Measurements from ENCODE around the gene CYP4F12. TPM values are rescaled to one million over a fixed set of nuclear protein-coding genes. Genes with fewer than 3 reads are reported as not detected.
"Not testable (repeated sequence)": the region's sequence is repeated elsewhere in the genome, so short reads cannot be mapped to it uniquely, and the experiment has no call there.

CYP4F12 gene
- total RNA-seq, 1 experiment from 2014 or later, result not detected

GRCh38 chr19:15644066-15644741 lies 28.7 kb upstream of the CYP4F12 start:
- no peak overlapping the region for H3K9ac ChIP-seq (ENCODE audit: low read length)
- no peak overlapping the region for H3K4me3 ChIP-seq (ENCODE audit: low read length)
- no peak overlapping the region for H3K4me2 ChIP-seq (ENCODE audit: low read depth, low read length, poor library complexity, severe bottlenecking)
- no peak for DNase-seq
- H3K9me3 ChIP-seq (ENCODE audit: low read length), result no peaks in the 10 kb centered on the region
- H3K36me3 ChIP-seq (ENCODE audit: insufficient read depth, low read length), result no peaks in the 10 kb centered on the region
- no peaks in the 10 kb centered on the region for H3K27me3 ChIP-seq (ENCODE audit: low read length)
- H3K27ac ChIP-seq (ENCODE audit: low read length), result no peak overlapping the region
- H2AFZ ChIP-seq (ENCODE audit: low read length), result no peak overlapping the region
- no peaks in the 10 kb centered on the region for H4K20me1 ChIP-seq (ENCODE audit: insufficient read depth, low read depth, low read length)
- H3K4me1 ChIP-seq (ENCODE audit: low read length), result no peaks in the 10 kb centered on the region
- H3K79me2 ChIP-seq (ENCODE audit: low read length), result no peaks in the 10 kb centered on the region
- H3K9me2 ChIP-seq (replicated peaks; ENCODE audit: insufficient read depth, low read length), result no peaks in the 10 kb centered on the region

GRCh38 chr19:15644816-15645215 lies 28.1 kb upstream of the CYP4F12 start:
- H3K79me2 ChIP-seq (ENCODE audit: low read length), result no peaks in the 10 kb centered on the region
- no peak overlapping the region for H3K4me2 ChIP-seq (ENCODE audit: low read depth, low read length, poor library complexity, severe bottlenecking)
- H4K20me1 ChIP-seq (ENCODE audit: insufficient read depth, low read depth, low read length), result no peaks in the 10 kb centered on the region
- H3K27me3 ChIP-seq (ENCODE audit: low read length), result no peaks in the 10 kb centered on the region
- H3K4me1 ChIP-seq (ENCODE audit: low read length), result no peaks in the 10 kb centered on the region
- DNase-seq, result no peak
- no peaks in the 10 kb centered on the region for H3K9me2 ChIP-seq (replicated peaks; ENCODE audit: insufficient read depth, low read length)
- no peak overlapping the region for H3K9ac ChIP-seq (ENCODE audit: low read length)
- no peaks in the 10 kb centered on the region for H3K36me3 ChIP-seq (ENCODE audit: insufficient read depth, low read length)
- no peak overlapping the region for H3K27ac ChIP-seq (ENCODE audit: low read length)
- H3K9me3 ChIP-seq (ENCODE audit: low read length), result no peaks in the 10 kb centered on the region
- H2AFZ ChIP-seq (ENCODE audit: low read length), result no peak overlapping the region
- H3K4me3 ChIP-seq (ENCODE audit: low read length), result no peak overlapping the region

- Histone ChIP-seq H3K9me2 (replicated peaks; ENCODE audit: insufficient read depth, low read length) (no peaks in the 10 kb centered on the region), H3K4me2 (ENCODE audit: low read depth, low read length, poor library complexity, severe bottlenecking) (no peak overlapping the region), H3K9me3 (ENCODE audit: low read length) (no peaks in the 10 kb centered on the region), H4K20me1 (ENCODE audit: insufficient read depth, low read depth, low read length) (no peaks in the 10 kb centered on the region), H2AFZ (ENCODE audit: low read length) (no peak overlapping the region), H3K27me3 (ENCODE audit: low read length) (no peaks in the 10 kb centered on the region), H3K79me2 (ENCODE audit: low read length) (no peaks in the 10 kb centered on the region), H3K9ac (ENCODE audit: low read length) (no peak overlapping the region), H3K36me3 (ENCODE audit: insufficient read depth, low read length) (no peaks in the 10 kb centered on the region), H3K4me1 (ENCODE audit: low read length) (no peaks in the 10 kb centered on the region), H3K27ac (ENCODE audit: low read length) (no peak overlapping the region), H3K4me3 (ENCODE audit: low read length) (no peak overlapping the region)
- no peak for DNase-seq
Observed at GRCh38 chr19:15649526-15649925, 23.4 kb upstream of the CYP4F12 start.

GRCh38 chr19:15650123-15650522 lies 22.8 kb upstream of the CYP4F12 start:
- not testable (repeated sequence) for H4K20me1 ChIP-seq (ENCODE audit: insufficient read depth, low read depth, low read length); H3K4me1 ChIP-seq (ENCODE audit: low read length); H3K9me2 ChIP-seq (replicated peaks; ENCODE audit: insufficient read depth, low read length); H3K9ac ChIP-seq (ENCODE audit: low read length); H3K9me3 ChIP-seq (ENCODE audit: low read length); DNase-seq; H2AFZ ChIP-seq (ENCODE audit: low read length); H3K4me3 ChIP-seq (ENCODE audit: low read length); H3K79me2 ChIP-seq (ENCODE audit: low read length); H3K36me3 ChIP-seq (ENCODE audit: insufficient read depth, low read length); H3K27ac ChIP-seq (ENCODE audit: low read length); H3K27me3 ChIP-seq (ENCODE audit: low read length); H3K4me2 ChIP-seq (ENCODE audit: low read depth, low read length, poor library complexity, severe bottlenecking)

GRCh38 chr19:15651791-15652190 lies 21.1 kb upstream of the CYP4F12 start:
- Histone ChIP-seq H3K4me3 (ENCODE audit: low read length) (no peak overlapping the region), H3K27me3 (ENCODE audit: low read length) (no peaks in the 10 kb centered on the region), H3K36me3 (ENCODE audit: insufficient read depth, low read length) (no peaks in the 10 kb centered on the region), H3K79me2 (ENCODE audit: low read length) (no peaks in the 10 kb centered on the region), H3K4me2 (ENCODE audit: low read depth, low read length, poor library complexity, severe bottlenecking) (no peak overlapping the region), H3K4me1 (ENCODE audit: low read length) (no peaks in the 10 kb centered on the region), H3K9ac (ENCODE audit: low read length) (no peak overlapping the region), H4K20me1 (ENCODE audit: insufficient read depth, low read depth, low read length) (no peaks in the 10 kb centered on the region), H3K9me3 (ENCODE audit: low read length) (no peaks in the 10 kb centered on the region), H3K27ac (ENCODE audit: low read length) (no peak overlapping the region), H2AFZ (ENCODE audit: low read length) (no peak overlapping the region), H3K9me2 (replicated peaks; ENCODE audit: insufficient read depth, low read length) (no peaks in the 10 kb centered on the region)
- DNase-seq, result no peak

GRCh38 chr19:15652559-15653278 lies 20.2 kb upstream of the CYP4F12 start:
- Histone ChIP-seq H3K36me3 (ENCODE audit: insufficient read depth, low read length) (no peaks in the 10 kb centered on the region), H3K27ac (ENCODE audit: low read length) (no peak overlapping the region), H3K9me2 (replicated peaks; ENCODE audit: insufficient read depth, low read length) (no peaks in the 10 kb centered on the region), H2AFZ (ENCODE audit: low read length) (no peak overlapping the region), H4K20me1 (ENCODE audit: insufficient read depth, low read depth, low read length) (no peaks in the 10 kb centered on the region), H3K9me3 (ENCODE audit: low read length) (no peaks in the 10 kb centered on the region), H3K27me3 (ENCODE audit: low read length) (no peaks in the 10 kb centered on the region), H3K79me2 (ENCODE audit: low read length) (no peaks in the 10 kb centered on the region), H3K4me3 (ENCODE audit: low read length) (no peak overlapping the region), H3K4me2 (ENCODE audit: low read depth, low read length, poor library complexity, severe bottlenecking) (no peak overlapping the region), H3K4me1 (ENCODE audit: low read length) (no peaks in the 10 kb centered on the region), H3K9ac (ENCODE audit: low read length) (no peak overlapping the region)
- no peak for DNase-seq

GRCh38 chr19:15656467-15656866 lies 16.4 kb upstream of the CYP4F12 start:
- no peaks in the 10 kb centered on the region for H3K36me3 ChIP-seq (ENCODE audit: insufficient read depth, low read length)
- no peaks in the 10 kb centered on the region for H3K4me1 ChIP-seq (ENCODE audit: low read length)
- H4K20me1 ChIP-seq (ENCODE audit: insufficient read depth, low read depth, low read length), result no peaks in the 10 kb centered on the region
- H3K79me2 ChIP-seq (ENCODE audit: low read length), result no peaks in the 10 kb centered on the region
- DNase-seq, result no peak
- H3K27ac ChIP-seq (ENCODE audit: low read length), result no peak overlapping the region
- H3K27me3 ChIP-seq (ENCODE audit: low read length), result no peaks in the 10 kb centered on the region
- H3K4me2 ChIP-seq (ENCODE audit: low read depth, low read length, poor library complexity, severe bottlenecking), result no peak overlapping the region
- H3K9ac ChIP-seq (ENCODE audit: low read length), result no peak overlapping the region
- H2AFZ ChIP-seq (ENCODE audit: low read length), result no peak overlapping the region
- no peak overlapping the region for H3K4me3 ChIP-seq (ENCODE audit: low read length)
- H3K9me3 ChIP-seq (ENCODE audit: low read length), result no peaks in the 10 kb centered on the region
- H3K9me2 ChIP-seq (replicated peaks; ENCODE audit: insufficient read depth, low read length), result no peaks in the 10 kb centered on the region

GRCh38 chr19:15663247-15663646 lies 9.6 kb upstream of the CYP4F12 start:
- Histone ChIP-seq H3K4me1 (ENCODE audit: low read length) (no peaks in the 10 kb centered on the region), H4K20me1 (ENCODE audit: insufficient read depth, low read depth, low read length) (no peaks in the 10 kb centered on the region), H3K4me3 (ENCODE audit: low read length) (no peak overlapping the region), H3K27ac (ENCODE audit: low read length) (no peak overlapping the region), H3K9me2 (replicated peaks; ENCODE audit: insufficient read depth, low read length) (no peaks in the 10 kb centered on the region), H3K9me3 (ENCODE audit: low read length) (no peaks in the 10 kb centered on the region), H3K27me3 (ENCODE audit: low read length) (no peaks in the 10 kb centered on the region), H3K79me2 (ENCODE audit: low read length) (no peaks in the 10 kb centered on the region), H2AFZ (ENCODE audit: low read length) (no peak overlapping the region), H3K9ac (ENCODE audit: low read length) (no peak overlapping the region), H3K4me2 (ENCODE audit: low read depth, low read length, poor library complexity, severe bottlenecking) (no peak overlapping the region), H3K36me3 (ENCODE audit: insufficient read depth, low read length) (no peaks in the 10 kb centered on the region)
- no peak for DNase-seq

Data from Karpas-422 (cell line).